NCI-H2081 (cell line): Measurements from ENCODE around the gene CDKN1A.
A peak's percentile ranks its signal among the peaks of the same experiment; 100 is the strongest.
"Not testable (repeated sequence)": the region's sequence is repeated elsewhere in the genome, so short reads cannot be mapped to it uniquely, and the experiment has no call there.

Experiments used
- DNase-seq, 2 experiments: peaks; one replicate each; lab custom pipeline; 2025; lab: John Stamatoyannopoulos, UW

CDKN1A gene

GRCh38 chr6:36720251-36721141 lies 42.0 kb downstream of the CDKN1A start:
- no peak for DNase-seq

DNA sequence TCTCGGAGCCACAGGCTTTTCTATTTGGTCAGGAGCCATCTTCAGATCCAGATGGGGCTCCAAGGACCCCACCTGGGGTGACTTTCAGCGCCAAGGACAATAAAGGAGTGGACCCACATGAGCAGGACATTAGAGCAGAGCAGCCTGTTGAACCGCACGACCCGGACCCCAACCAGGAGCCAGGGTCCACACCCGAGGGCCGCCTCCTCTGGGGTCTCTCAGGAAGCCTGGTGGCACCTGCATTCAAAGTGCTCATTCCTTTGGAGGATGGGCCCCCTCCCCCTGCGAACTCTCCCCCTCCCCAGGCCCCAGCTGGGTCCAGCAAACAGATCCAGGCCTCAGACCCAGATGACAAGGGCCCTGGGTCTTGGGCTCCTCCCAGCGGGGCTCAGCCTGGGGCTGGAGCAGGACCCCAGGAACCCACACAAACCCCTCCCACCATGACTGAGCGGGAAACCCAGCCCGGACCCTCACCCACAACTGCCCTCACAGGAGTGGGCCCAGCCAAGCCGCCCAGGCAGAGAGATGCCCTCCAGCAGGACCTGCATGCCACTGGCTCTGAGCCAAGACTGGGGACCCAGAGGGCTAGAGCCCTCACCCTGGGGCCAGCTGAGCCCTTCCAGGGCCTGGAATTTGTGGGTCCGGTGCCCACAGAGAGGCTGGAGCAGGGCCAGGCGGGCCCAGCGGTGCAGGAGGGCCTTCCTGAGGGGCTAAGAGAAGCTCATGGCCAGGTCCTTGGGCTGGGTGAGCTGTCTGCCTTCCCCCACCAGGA lies 43.0 kb downstream of the CDKN1A start:
- no peak for DNase-seq

- no peak for DNase-seq
Measured at GRCh38 chr6:36722365-36722764, 43.9 kb downstream of the CDKN1A start.

DNA sequence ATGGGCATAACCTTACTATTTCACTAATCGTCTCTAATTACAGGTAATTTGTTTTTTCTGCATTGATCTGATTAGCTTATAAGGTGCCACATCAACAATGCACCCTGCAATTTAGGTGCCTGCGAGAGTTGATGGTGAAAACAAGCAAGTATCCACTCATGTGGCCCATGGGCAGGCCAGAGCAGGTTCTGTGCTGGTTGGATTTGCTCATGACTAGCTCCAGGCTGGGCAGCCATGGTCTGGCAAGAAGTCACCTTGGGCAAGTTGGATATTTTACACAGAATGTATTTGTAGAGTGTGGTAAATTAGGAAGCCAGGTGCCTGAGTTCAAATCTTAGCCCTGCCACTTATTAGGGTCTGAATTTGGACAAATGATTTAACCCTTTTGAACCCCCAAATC lies 44.4 kb downstream of the CDKN1A start:
- DNase-seq: no peak

DNA sequence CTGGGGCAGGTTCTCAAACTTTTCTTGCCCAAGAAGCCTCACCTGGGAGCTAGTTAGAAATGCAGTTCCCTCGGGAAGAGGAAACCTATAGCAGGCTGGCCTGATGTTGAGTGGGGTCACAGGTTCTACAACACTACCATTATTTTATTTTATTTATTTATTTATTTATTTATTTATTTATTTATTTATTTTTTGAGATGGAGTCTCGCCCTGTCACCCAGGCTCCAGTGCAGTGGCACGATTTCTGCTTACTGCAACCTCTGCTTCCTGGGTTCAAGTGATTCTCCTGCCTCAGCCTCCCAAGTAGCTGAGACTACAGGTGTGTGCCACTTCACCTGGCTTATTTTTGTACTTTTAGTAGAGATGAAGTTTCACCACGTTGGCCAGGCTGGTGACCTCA lies 45.5 kb downstream of the CDKN1A start:
- DNase-seq: not testable (repeated sequence)

- DNase-seq: peak; percentile 67 to 73
Measured at GRCh38 chr6:36724514-36725390, 46.2 kb downstream of the CDKN1A start.

DNA sequence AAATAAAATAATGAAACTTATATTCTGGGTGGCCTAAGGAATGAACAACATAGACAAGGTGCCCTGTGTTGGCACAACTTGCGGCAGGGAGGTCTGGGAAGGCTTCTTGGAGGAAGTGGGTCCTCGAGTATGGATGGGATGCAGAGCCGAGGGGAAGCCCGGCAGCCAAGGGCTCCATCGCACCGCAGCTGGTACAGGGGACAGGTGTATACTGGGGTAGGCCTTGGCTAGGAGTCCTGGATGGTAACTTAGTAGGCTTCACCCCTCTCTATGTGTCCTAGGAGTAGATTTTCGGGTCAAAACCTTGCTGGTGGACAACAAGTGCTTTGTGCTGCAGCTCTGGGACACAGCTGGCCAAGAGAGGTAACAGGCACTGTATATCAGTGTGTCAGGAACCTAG lies 47.1 kb downstream of the CDKN1A start:
- DNase-seq: no peak

GRCh38 chr6:36727505-36728021 lies 49.0 kb downstream of the CDKN1A start:
- DNase-seq: peak in 1 of 2 experiments; percentile 26

- no peak for DNase-seq
Measured at GRCh38 chr6:36728289-36729160, 50.0 kb downstream of the CDKN1A start.

DNA sequence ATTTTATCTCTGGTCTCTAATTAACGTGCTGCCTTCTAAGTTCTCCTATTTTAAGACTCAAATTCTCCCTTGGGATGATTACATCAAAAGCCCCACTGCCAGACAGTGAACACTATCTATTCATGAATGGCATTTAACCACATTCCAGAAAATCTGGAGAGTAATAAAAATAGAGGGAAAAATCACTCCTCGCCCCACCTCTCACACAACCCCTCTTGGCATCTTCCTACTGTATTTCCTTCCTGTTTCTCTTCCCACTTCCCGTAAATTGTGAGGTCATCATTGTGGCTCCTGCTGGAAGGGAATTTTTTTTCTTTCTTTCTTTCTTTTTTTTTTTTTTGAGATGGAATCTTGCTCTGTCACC lies 50.6 kb downstream of the CDKN1A start:
- DNase-seq: no peak

GRCh38 chr6:36730424-36731380 lies 52.2 kb downstream of the CDKN1A start:
- no peak for DNase-seq

GRCh38 chr6:36731622-36732310 lies 53.3 kb downstream of the CDKN1A start:
- DNase-seq: no peak

- DNase-seq: no peak
Measured at GRCh38 chr6:36733300-36733699, 54.8 kb downstream of the CDKN1A start.

GRCh38 chr6:36734486-36735060 lies 56.1 kb downstream of the CDKN1A start:
- no peak for DNase-seq

DNA sequence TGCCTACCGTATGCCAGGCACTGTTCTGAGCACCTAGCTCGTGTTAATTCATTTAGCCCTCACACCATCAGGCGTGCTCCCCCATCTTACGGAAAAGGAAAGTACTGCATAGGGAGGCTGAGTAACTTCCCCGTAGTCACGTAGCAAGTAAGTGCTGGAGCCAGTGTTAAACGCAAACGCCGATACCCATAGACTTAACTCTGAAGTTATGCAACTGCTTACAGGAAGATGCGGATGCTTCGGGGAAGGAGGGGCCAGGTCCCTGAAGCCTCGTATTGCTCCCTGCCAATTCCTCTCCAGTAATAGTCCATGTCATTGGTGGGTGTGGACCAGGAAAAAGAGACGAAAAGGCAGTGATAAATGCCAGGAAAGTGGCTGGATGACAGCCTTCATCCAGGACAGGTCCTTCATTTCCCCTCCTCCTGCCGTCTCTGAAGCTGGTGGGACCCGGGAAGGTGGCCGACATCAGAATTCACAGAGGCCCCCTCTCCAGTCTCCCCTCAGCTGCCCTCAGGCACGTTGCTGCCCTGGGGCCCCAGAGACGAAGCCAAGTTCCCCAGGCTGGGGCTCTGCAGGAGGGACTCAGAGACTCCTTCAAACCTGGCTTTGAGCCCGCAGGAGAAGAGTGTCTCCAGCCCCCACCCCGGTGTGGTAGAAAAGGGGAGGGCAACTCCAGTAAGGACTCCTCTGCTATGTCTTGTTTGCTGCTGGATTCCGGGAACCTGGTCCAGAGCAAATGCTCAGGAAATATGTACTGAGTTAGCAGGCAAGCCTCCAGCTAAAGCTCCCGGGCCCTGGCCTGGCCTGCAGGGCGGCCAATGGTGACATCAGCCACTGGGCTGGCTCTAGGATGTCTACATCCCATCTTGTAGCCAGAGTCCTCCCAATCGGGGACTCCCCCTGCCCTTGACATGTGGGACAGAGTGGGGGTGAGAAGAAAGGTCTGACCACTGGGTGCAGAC lies 56.9 kb downstream of the CDKN1A start:
- DNase-seq: no peak
